OCI-LY7 (cell line): ENCODE results near the gene C2orf49.

Experiments used
- CTCF ChIP-seq: fragments of 200-600 bp; sonication (generic); conservative IDR thresholded peaks from 2 replicates; pipeline ENCODE4 v1.5.1; 2014; ENCODE audit warnings: mild to moderate bottlenecking, antibody characterized with exemption, low read length, moderate library complexity, mixed read lengths
- EZH2phosphoT487 ChIP-seq: fragments of 200-600 bp; sonication (generic); IDR thresholded peaks from 2 replicates; pipeline ENCODE4 v1.6.1; 2018; ENCODE audit warnings: low read depth, borderline replicate concordance, mild to moderate bottlenecking, mixed run types, antibody characterized with exemption, low read length, moderate library complexity, mixed read lengths

GRCh38 chr2:105385731-105386540 lies 48.6 kb downstream of the C2orf49 start:
- no peak for TF ChIP-seq CTCF
- no peak for TF ChIP-seq EZH2phosphoT487
